PC-9 (cell line): ENCODE results near the gene XPO4. TPM values are rescaled to one million over a fixed set of nuclear protein-coding genes. Genes with fewer than 3 reads are reported as not detected.
A peak's percentile ranks its signal among the peaks of the same experiment; 100 is the strongest.

ENCODE experiments used
- BruUV-seq: library from RNA; stranded (reverse); fragments of 400-500 nt; replicated peaks from 2 replicates; lab custom pipeline; 2021; lab: Mats Ljungman, UMichigan
- CTCF ChIA-PET: fragments of 300-600 bp; sonication (Branson Sonifier 250); formaldehyde crosslinking; loops from one replicate; lab custom pipeline; 2022; ENCODE audit warnings: antibody characterized with exemption; lab: Charles Lee
- POLR2A ChIA-PET: fragments of 300-600 bp; sonication (Branson Sonifier 250); formaldehyde crosslinking; loops from one replicate; lab custom pipeline; 2022; ENCODE audit warnings: antibody characterized with exemption; ENCODE audit not compliant: unreplicated experiment; lab: Charles Lee
- DNase-seq, 2 experiments: peaks; one replicate each; pipeline versions ENCODE4 v3.0.0 to v3.0.0-alpha.2; 2015 to 2022; ENCODE audit warnings: mixed read lengths in 1 of 2
- H2AFZ ChIP-seq: fragments of 200-600 bp; sonication (generic); 2 replicates; pipeline ENCODE4 v1.8.1; 2017; ENCODE audit warnings: antibody characterized with exemption
- H3F3A ChIP-seq: fragments of 200-600 bp; sonication (generic); 2 replicates; pipeline ENCODE4 v1.8.1; 2017; ENCODE audit warnings: antibody characterized with exemption, mild to moderate bottlenecking, low read depth; ENCODE audit not compliant: insufficient read depth
- H3K27ac ChIP-seq: fragments of 200-600 bp; sonication (generic); 2 replicates; pipeline ENCODE4 v1.6.1; 2016; ENCODE audit warnings: mixed run types
- H3K27me3 ChIP-seq: fragments of 200-600 bp; sonication (generic); 2 replicates; pipeline ENCODE4 v1.6.1; 2016; ENCODE audit warnings: low read depth, mixed run types; ENCODE audit not compliant: insufficient read depth
- H3K36me3 ChIP-seq: fragments of 200-600 bp; sonication (generic); 2 replicates; pipeline ENCODE4 v1.6.1; 2016; ENCODE audit warnings: low read depth, mixed run types
- H3K4me1 ChIP-seq: fragments of 200-600 bp; sonication (generic); replicated peaks from 2 replicates; pipeline ENCODE4 v1.6.1; 2016; ENCODE audit warnings: mixed run types; ENCODE audit not compliant: insufficient read depth
- H3K4me2 ChIP-seq: fragments of 200-600 bp; sonication (generic); 2 replicates; pipeline ENCODE4 v1.6.1; 2017; ENCODE audit warnings: mixed run types
- H3K4me3 ChIP-seq: fragments of 200-600 bp; sonication (generic); 2 replicates; pipeline ENCODE4 v1.6.1; 2016; ENCODE audit warnings: mixed run types
- H3K79me2 ChIP-seq: fragments of 200-600 bp; sonication (generic); 2 replicates; pipeline ENCODE4 v1.6.1; 2017; ENCODE audit warnings: low read depth, mixed run types
- H3K9me2 ChIP-seq: fragments of 200-600 bp; sonication (generic); 2 replicates; pipeline ENCODE4 v1.8.1; 2017; ENCODE audit warnings: mild to moderate bottlenecking; ENCODE audit not compliant: insufficient read depth
- H3K9me3 ChIP-seq: fragments of 200-600 bp; sonication (generic); 2 replicates; pipeline ENCODE4 v1.8.1; 2016; ENCODE audit warnings: low read depth; ENCODE audit not compliant: insufficient read depth
- H4K20me1 ChIP-seq: fragments of 200-600 bp; sonication (generic); 2 replicates; pipeline ENCODE4 v1.8.1; 2017; ENCODE audit not compliant: insufficient read depth
- EZH2 ChIP-seq: fragments of 200-600 bp; sonication (generic); IDR thresholded peaks from 2 replicates; pipeline ENCODE4 v1.8.0; 2017; ENCODE audit warnings: antibody characterized with exemption, low read depth
- intact Hi-C: fragments of 100-400 bp; cut with micrococcal nuclease; formaldehyde crosslinking; loops from one replicate; pipeline ENCODE4 v1.10.0; 2022; ENCODE audit not compliant: unreplicated experiment
- total RNA-seq: library from RNA; stranded (reverse); gene quantifications from 2 replicates; pipeline ENCODE4 v1.2.3, GENCODE V29; 2021
- TF ChIP-seq, protein P1 (sequence below): fragments of 200-600 bp; sonication (generic); conservative IDR thresholded peaks from 2 replicates; pipeline ENCODE4 v1.6.1; 2017; ENCODE audit warnings: mixed run types, antibody characterized with exemption, mild to moderate bottlenecking, moderate library complexity

XPO4 gene
- total RNA-seq, 1 experiment from 2014 or later, result 11.1 TPM

DNA sequence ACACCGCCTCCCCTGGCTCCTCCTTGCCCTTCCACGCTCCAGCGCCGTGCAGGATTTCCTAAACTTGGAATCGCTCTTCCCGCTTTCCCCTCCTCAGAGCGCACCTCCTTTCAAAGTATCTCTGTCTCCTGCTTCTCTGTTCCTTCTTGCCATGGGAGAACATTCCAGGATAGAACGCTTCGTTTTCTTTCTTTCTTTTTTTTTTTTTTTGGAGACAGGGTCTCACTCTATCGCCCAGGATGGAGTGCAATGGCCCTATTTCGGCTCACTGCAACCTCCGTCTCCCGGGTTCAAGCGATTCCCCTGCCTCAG, 574 bp upstream of the XPO4 start:
- H2AFZ ChIP-seq, result peak overlapping the region; percentile 99
- TF ChIP-seq, protein P1, sequence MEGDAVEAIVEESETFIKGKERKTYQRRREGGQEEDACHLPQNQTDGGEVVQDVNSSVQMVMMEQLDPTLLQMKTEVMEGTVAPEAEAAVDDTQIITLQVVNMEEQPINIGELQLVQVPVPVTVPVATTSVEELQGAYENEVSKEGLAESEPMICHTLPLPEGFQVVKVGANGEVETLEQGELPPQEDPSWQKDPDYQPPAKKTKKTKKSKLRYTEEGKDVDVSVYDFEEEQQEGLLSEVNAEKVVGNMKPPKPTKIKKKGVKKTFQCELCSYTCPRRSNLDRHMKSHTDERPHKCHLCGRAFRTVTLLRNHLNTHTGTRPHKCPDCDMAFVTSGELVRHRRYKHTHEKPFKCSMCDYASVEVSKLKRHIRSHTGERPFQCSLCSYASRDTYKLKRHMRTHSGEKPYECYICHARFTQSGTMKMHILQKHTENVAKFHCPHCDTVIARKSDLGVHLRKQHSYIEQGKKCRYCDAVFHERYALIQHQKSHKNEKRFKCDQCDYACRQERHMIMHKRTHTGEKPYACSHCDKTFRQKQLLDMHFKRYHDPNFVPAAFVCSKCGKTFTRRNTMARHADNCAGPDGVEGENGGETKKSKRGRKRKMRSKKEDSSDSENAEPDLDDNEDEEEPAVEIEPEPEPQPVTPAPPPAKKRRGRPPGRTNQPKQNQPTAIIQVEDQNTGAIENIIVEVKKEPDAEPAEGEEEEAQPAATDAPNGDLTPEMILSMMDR, result no peak
- TF ChIP-seq EZH2, result no peak
- no peaks in the 10 kb centered on the region for H3K36me3 ChIP-seq
- CTCF ChIA-PET, result no interaction called here
- no peaks in the 10 kb centered on the region for H3K27me3 ChIP-seq
- no peaks in the 10 kb centered on the region for H3K9me2 ChIP-seq
- peaks cover 44% of the 10 kb centered on the region for H3K79me2 ChIP-seq
- H3K4me3 ChIP-seq, result peak overlapping the region; percentile 84
- H3K4me2 ChIP-seq, result peak overlapping the region; percentile 90
- no peak for DNase-seq
- TSS peak; percentile 65 for BruUV-seq
- peaks cover 11% of the 10 kb centered on the region; the same call in 1 of the 2 replicates for H4K20me1 ChIP-seq
- POLR2A ChIA-PET, result no interaction called here
- H3K27ac ChIP-seq, result no peak overlapping the region; the same call in 1 of the 2 replicates
- H3F3A ChIP-seq, result no peaks in the 10 kb centered on the region; the same call in 1 of the 2 replicates
- H3K9me3 ChIP-seq, result no peaks in the 10 kb centered on the region
- peaks cover 10% of the 10 kb centered on the region for H3K4me1 ChIP-seq
- intact Hi-C loops, result no loop called here

GRCh38 chr13:20901668-20902437, 693 bp downstream of the XPO4 start:
- peak in 1 of 2 experiments; percentile 20 for DNase-seq

DNA sequence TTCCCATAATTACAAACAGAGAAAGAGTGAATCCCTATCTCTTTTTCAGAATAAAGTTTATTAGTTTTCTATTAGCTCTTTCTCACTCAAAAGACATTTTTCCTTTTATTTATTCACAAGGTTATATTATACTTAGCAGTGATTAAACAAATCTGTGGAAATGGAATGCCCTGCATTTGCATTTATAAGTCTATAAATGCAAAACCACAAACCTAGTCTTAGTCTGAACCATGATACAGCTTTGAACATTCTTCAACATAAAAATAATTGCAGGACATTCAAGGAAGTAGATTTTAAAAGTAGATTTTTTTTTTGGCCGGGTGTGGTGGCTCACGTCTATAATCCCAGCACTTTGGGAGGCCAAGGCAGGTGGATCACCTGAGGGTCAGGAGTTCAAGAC, 8.3 kb downstream of the XPO4 start:
- H4K20me1 ChIP-seq, result peaks cover 78% of the 10 kb centered on the region
- H2AFZ ChIP-seq, result no peak overlapping the region

More at GRCh38 chr13:20901668-20902437, 693 bp downstream of the XPO4 start:
- Histone ChIP-seq H3K9me3 (no peaks in the 10 kb centered on the region), H3K4me3 (peak overlapping the region; percentile 84), H3K27me3 (no peaks in the 10 kb centered on the region), H2AFZ (peak overlapping the region; percentile 83), H3K9me2 (no peaks in the 10 kb centered on the region), H3K79me2 (peaks cover 56% of the 10 kb centered on the region), H3F3A (no peaks in the 10 kb centered on the region; the same call in 1 of the 2 replicates), H3K36me3 (no peaks in the 10 kb centered on the region), H4K20me1 (peaks cover 20% of the 10 kb centered on the region; the same call in 1 of the 2 replicates), H3K4me2 (peak overlapping the region; percentile 93), H3K27ac (peak overlapping the region; percentile 60), H3K4me1 (peaks cover 10% of the 10 kb centered on the region)
- CTCF ChIA-PET, result no interaction called here
- BruUV-seq, result TSS peak; percentile 29
- TF ChIP-seq EZH2, result no peak
- TF ChIP-seq, protein P1, result no peak
- POLR2A ChIA-PET, result no interaction called here
- intact Hi-C loops, result no loop called here

More for the DNA sequence above, 8.3 kb downstream of the XPO4 start:
- no peak for DNase-seq
- ChIA-PET POLR2A (no interaction called here), CTCF (no interaction called here)
- intact Hi-C loops, result no loop called here
- Histone ChIP-seq H3K27me3 (no peaks in the 10 kb centered on the region), H3K79me2 (peaks cover 99% of the 10 kb centered on the region), H3K4me1 (no peaks in the 10 kb centered on the region), H3K27ac (no peak overlapping the region), H3K9me3 (no peaks in the 10 kb centered on the region), H3K4me3 (no peak overlapping the region), H3F3A (peaks cover 7% of the 10 kb centered on the region; the same call in 1 of the 2 replicates), H3K4me2 (no peak overlapping the region), H3K9me2 (no peaks in the 10 kb centered on the region), H3K36me3 (peaks cover 7% of the 10 kb centered on the region; the same call in 1 of the 2 replicates)
- no TSS peak for BruUV-seq
- TF ChIP-seq, protein P1, result no peak
- no peak for TF ChIP-seq EZH2
